Stimulated activated CD4-positive, alpha-beta T cell treated with anti-CD3 and anti-CD28 coated beads, Interleukin-12 subunit alpha, Interleukin-12 subunit beta, amount 100 ng/mL, for 24 hours (primary cell): ENCODE results near the gene RNF144A.

Source experiments
- DNase-seq, 2 experiments: peaks; one replicate each; pipeline ENCODE4 v3.0.0-alpha.2; 2020; ENCODE audit warnings: low read depth in 2 of 2

The RNF144A gene

GRCh38 chr2:7083580-7084509 lies 166.6 kb downstream of the RNF144A start:
- no peak for DNase-seq

- no peak for DNase-seq
Observed at GRCh38 chr2:7084601-7085000, 167.4 kb downstream of the RNF144A start.

- DNase-seq = no peak
Observed at GRCh38 chr2:7089284-7089683, 172.1 kb downstream of the RNF144A start.

- no peak for DNase-seq
Observed at GRCh38 chr2:7089898-7090510, 172.8 kb downstream of the RNF144A start.

GRCh38 chr2:7093376-7093775 lies 176.2 kb downstream of the RNF144A start:
- DNase-seq = no peak
